Stomach (tissue), 4 donors: ENCODE results near the gene TBK1.

ENCODE experiments used
- CTCF ChIP-seq, 7 experiments: fragments of 450-650 bp in 4 of 7; fragments of 200-600 bp in 3 of 7; sonication (generic) in 3 of 7; IDR thresholded peaks; one replicate each; pipeline ENCODE4 v1.5.1; 2016 to 2019; ENCODE audit warnings: antibody characterized with exemption in 7 of 7, control low read depth in 2 of 7, mild to moderate bottlenecking in 1 of 7
- POLR2A ChIP-seq, 4 donors: fragments of 450-650 bp; IDR thresholded peaks; one replicate each; pipeline ENCODE4 v1.6.1; 2016; ENCODE audit warnings: antibody characterized with exemption in 4 of 4, control low read depth in 2 of 4, mild to moderate bottlenecking in 1 of 4, moderate library complexity in 1 of 4
- POLR2AphosphoS5 ChIP-seq, 3 donors: sonication (generic); formaldehyde crosslinking; IDR thresholded peaks; one replicate each; pipeline ENCODE4 v1.6.1; 2016; ENCODE audit warnings: antibody characterized with exemption in 3 of 3

GRCh38 chr12:64457032-64457431, 5.1 kb downstream of the TBK1 start:
- TF ChIP-seq CTCF (IDR thresholded peaks at IDR 0.05) = no peak
- TF ChIP-seq POLR2AphosphoS5 (IDR thresholded peaks at IDR 0.05) = no peak
- no peak for TF ChIP-seq POLR2A (IDR thresholded peaks at IDR 0.05)
